ENCODE results near the gene KRTAP4-12. TPM values are rescaled to one million over a fixed set of nuclear protein-coding genes. Genes with fewer than 3 reads are reported as not detected.
"Not testable (repeated sequence)": the region's sequence is repeated elsewhere in the genome, so short reads cannot be mapped to it uniquely, and the experiment has no call there.

Gene KRTAP4-12
- total RNA-seq, 1 experiment from 2014 or later = not detected

DNA sequence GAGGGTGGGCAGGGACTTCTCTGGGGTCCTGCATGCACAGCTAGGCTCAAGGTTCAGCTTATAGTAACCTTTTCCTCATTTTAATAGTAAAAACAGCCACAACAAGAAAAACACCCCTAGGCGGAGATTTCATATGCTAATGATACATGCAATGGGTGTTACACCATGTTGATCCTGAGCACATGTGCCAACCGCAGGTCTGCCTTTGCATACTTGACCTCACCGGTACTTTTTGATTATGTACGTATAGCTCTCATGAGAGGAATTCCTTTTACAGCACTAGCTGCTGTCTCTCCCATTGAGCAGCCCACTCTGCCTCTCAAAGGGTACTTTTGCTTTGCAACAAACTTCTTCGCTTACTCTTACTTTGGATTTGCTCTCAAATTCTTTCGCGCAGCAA lies 27.9 kb downstream of the KRTAP4-12 start:
- H3K9me3 Mint-ChIP-seq = peaks cover 43% of the 10 kb centered on the region
- H3K4me3 Mint-ChIP-seq = no peak overlapping the region
- ATAC-seq (no peak), DNase-seq (ENCODE audit: low spot score) (no peak)
- H3K27ac Mint-ChIP-seq = no peak overlapping the region
- CTCF ChIA-PET = interaction anchor here (0.8 kb wide), 1 partner anchor 553 kb away, joined by 5 read pairs; no protein-coding TSS in a partner anchor
- H3K4me1 Mint-ChIP-seq = peaks cover 25% of the 10 kb centered on the region
- H3K36me3 Mint-ChIP-seq = peaks cover 32% of the 10 kb centered on the region
- TF ChIP-seq NR1H2 (CRISPR knock-in tag; IDR thresholded peaks at IDR 0.05) (no peak), SMAD4 (CRISPR knock-in tag; IDR thresholded peaks at IDR 0.05) (no peak), ZNF416 (CRISPR knock-in tag; IDR thresholded peaks at IDR 0.05) (no peak)
- TF ChIP-seq, protein P1, sequence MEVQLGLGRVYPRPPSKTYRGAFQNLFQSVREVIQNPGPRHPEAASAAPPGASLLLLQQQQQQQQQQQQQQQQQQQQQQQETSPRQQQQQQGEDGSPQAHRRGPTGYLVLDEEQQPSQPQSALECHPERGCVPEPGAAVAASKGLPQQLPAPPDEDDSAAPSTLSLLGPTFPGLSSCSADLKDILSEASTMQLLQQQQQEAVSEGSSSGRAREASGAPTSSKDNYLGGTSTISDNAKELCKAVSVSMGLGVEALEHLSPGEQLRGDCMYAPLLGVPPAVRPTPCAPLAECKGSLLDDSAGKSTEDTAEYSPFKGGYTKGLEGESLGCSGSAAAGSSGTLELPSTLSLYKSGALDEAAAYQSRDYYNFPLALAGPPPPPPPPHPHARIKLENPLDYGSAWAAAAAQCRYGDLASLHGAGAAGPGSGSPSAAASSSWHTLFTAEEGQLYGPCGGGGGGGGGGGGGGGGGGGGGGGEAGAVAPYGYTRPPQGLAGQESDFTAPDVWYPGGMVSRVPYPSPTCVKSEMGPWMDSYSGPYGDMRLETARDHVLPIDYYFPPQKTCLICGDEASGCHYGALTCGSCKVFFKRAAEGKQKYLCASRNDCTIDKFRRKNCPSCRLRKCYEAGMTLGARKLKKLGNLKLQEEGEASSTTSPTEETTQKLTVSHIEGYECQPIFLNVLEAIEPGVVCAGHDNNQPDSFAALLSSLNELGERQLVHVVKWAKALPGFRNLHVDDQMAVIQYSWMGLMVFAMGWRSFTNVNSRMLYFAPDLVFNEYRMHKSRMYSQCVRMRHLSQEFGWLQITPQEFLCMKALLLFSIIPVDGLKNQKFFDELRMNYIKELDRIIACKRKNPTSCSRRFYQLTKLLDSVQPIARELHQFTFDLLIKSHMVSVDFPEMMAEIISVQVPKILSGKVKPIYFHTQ (CRISPR knock-in tag; IDR thresholded peaks at IDR 0.05) = no peak
- TF ChIP-seq, protein P2, sequence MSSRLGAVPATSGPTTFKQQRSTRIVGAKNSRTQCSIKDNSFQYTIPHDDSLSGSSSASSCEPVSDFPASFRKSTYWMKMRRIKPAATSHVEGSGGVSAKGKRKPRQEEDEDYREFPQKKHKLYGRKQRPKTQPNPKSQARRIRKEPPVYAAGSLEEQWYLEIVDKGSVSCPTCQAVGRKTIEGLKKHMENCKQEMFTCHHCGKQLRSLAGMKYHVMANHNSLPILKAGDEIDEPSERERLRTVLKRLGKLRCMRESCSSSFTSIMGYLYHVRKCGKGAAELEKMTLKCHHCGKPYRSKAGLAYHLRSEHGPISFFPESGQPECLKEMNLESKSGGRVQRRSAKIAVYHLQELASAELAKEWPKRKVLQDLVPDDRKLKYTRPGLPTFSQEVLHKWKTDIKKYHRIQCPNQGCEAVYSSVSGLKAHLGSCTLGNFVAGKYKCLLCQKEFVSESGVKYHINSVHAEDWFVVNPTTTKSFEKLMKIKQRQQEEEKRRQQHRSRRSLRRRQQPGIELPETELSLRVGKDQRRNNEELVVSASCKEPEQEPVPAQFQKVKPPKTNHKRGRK (CRISPR knock-in tag; IDR thresholded peaks at IDR 0.05; ENCODE audit: borderline replicate concordance) = no peak
- TF ChIP-seq, protein P3, sequence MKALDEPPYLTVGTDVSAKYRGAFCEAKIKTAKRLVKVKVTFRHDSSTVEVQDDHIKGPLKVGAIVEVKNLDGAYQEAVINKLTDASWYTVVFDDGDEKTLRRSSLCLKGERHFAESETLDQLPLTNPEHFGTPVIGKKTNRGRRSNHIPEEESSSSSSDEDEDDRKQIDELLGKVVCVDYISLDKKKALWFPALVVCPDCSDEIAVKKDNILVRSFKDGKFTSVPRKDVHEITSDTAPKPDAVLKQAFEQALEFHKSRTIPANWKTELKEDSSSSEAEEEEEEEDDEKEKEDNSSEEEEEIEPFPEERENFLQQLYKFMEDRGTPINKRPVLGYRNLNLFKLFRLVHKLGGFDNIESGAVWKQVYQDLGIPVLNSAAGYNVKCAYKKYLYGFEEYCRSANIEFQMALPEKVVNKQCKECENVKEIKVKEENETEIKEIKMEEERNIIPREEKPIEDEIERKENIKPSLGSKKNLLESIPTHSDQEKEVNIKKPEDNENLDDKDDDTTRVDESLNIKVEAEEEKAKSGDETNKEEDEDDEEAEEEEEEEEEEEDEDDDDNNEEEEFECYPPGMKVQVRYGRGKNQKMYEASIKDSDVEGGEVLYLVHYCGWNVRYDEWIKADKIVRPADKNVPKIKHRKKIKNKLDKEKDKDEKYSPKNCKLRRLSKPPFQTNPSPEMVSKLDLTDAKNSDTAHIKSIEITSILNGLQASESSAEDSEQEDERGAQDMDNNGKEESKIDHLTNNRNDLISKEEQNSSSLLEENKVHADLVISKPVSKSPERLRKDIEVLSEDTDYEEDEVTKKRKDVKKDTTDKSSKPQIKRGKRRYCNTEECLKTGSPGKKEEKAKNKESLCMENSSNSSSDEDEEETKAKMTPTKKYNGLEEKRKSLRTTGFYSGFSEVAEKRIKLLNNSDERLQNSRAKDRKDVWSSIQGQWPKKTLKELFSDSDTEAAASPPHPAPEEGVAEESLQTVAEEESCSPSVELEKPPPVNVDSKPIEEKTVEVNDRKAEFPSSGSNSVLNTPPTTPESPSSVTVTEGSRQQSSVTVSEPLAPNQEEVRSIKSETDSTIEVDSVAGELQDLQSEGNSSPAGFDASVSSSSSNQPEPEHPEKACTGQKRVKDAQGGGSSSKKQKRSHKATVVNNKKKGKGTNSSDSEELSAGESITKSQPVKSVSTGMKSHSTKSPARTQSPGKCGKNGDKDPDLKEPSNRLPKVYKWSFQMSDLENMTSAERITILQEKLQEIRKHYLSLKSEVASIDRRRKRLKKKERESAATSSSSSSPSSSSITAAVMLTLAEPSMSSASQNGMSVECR (CRISPR knock-in tag; IDR thresholded peaks at IDR 0.05; ENCODE audit: borderline replicate concordance) = no peak
- no peaks in the 10 kb centered on the region for H3K27me3 Mint-ChIP-seq (ENCODE audit: low read depth)
- POLR2A ChIA-PET = no interaction called here

DNA sequence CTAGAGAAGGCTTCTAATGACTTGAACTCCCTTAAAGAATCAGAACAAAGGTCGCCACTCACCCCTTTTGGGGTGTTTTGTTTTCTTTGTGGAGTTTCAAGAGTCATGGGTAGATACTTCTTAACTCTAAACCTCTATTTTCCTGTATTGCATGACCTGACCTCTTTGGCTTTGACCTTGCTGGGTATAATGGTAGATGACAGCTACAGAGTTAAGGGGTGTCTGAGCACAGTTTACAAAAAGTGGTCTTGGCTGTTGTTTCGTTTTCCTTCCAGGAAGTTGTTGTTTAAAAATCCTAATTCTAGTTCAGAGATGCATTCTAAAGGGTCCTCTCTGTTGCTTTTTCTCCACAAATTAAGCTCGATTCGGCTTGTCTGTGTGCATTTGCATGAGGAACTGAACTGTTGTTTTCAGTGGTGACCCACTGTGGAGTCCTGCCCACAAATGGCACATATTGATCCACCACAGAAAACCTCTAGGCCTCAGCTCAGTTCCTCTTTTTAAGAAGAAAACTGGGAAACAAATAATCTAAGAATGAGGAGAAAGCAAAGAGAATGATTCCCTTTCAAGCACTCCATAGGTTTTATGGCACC lies 35.1 kb downstream of the KRTAP4-12 start:
- ATAC-seq; CTCF ChIA-PET; H3K27me3 Mint-ChIP-seq (ENCODE audit: low read depth); POLR2A ChIA-PET; H3K27ac Mint-ChIP-seq; DNase-seq (ENCODE audit: low spot score); H3K4me3 Mint-ChIP-seq: not testable (repeated sequence)
- H3K4me1 Mint-ChIP-seq = peaks cover 23% of the 10 kb centered on the region
- peaks cover 26% of the 10 kb centered on the region for H3K9me3 Mint-ChIP-seq
- H3K36me3 Mint-ChIP-seq = peaks cover 25% of the 10 kb centered on the region

DNA sequence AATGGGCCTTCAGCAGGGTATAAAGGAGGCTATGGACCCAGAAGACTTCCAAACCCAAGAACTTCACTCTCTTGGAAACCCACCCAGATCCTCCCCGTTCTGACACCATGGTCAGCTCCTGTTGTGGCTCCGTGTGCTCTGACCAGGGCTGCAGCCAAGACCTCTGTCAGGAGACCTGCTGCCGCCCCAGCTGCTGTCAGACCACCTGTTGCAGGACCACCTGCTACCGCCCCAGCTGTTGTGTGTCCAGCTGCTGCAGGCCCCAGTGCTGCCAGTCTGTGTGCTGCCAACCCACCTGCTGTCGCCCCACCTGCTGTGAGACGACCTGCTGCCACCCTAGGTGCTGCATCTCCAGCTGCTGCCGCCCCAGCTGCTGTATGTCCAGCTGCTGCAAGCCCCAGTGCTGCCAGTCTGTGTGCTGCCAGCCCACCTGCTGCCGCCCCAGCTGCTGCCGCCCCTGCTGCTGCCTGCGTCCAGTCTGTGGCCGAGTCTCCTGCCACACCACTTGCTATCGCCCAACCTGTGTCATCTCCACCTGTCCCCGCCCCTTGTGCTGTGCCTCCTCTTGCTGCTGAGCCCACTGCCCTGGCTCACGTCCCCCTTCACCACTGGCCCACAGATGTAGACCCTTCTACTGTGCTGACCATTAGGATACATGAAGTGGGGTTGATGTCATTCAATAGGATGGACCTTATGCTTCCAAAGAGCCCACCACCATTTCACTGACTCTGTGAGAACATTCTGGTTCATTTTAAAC lies 39.7 kb downstream of the KRTAP4-12 start, which contains the start of gene KRTAP4-7:
Gene KRTAP4-7, plus strand, starts transcription at position 51 of the 757 bp plus-strand sequence. Its CDS starts 57 bp downstream, at position 108.
- H3K36me3 Mint-ChIP-seq; ATAC-seq; POLR2A ChIA-PET; CTCF ChIA-PET; H3K27me3 Mint-ChIP-seq (ENCODE audit: low read depth); H3K4me3 Mint-ChIP-seq; H3K27ac Mint-ChIP-seq; DNase-seq (ENCODE audit: low spot score); H3K9me3 Mint-ChIP-seq: not testable (repeated sequence)
- peaks cover 23% of the 10 kb centered on the region for H3K4me1 Mint-ChIP-seq

DNA sequence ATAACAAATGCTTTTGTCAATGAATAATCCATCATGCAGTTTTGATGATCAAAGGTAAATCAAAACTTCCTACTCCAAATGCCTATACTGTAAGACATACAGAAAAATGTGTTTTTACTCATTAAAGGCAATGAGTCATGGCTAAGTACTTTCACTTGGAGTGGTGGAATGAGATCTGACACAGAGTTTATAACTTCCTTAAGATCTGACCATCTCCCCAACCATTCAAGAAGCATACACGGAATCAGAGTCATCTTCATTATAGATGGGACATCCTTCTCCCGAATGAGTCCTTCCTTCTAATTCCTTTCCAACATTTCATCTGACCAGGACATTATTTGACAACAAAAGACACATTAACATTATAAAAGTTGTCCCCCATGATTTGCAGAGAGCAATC lies 40.6 kb downstream of the KRTAP4-12 start:
- H3K4me3 Mint-ChIP-seq; H3K9me3 Mint-ChIP-seq; H3K27ac Mint-ChIP-seq; DNase-seq (ENCODE audit: low spot score); H3K27me3 Mint-ChIP-seq (ENCODE audit: low read depth); ATAC-seq; POLR2A ChIA-PET; CTCF ChIA-PET; H3K36me3 Mint-ChIP-seq: not testable (repeated sequence)
- peaks cover 17% of the 10 kb centered on the region for H3K4me1 Mint-ChIP-seq

All from WTC11 (cell line).